ENCODE measurements around the gene CFTR. TPM values are rescaled to one million over a fixed set of nuclear protein-coding genes. Genes with fewer than 3 reads are reported as not detected.
A peak's percentile ranks its signal among the peaks of the same experiment; 100 is the strongest.
"Not testable (repeated sequence)": the region's sequence is repeated elsewhere in the genome, so short reads cannot be mapped to it uniquely, and the experiment has no call there.

The CFTR gene
- total RNA-seq, 4 donors from 2014 or later, result 3.4 to 13.5 (median 7.1) TPM

DNA sequence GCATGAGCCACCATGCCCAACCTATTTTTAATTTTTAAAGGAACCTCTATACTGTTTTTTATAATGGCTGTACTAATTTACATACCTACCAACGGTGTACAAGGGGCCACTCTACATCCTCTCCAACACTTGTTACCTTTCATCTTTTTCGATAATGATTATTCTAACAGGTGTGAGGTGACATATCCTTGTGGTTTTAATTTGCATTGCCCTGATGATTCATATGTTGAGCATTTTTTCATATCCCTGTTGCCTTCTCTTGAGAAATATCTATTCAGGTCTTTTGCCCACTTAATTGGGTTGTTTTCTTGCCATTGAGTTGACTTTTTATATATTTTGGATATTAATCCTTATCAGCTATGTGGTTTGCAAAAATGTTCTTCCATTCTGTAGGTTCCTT is 226.4 kb downstream of the CFTR start:
- DNase-seq (ENCODE audit: low spot score in 2 of 2), result no peak
- H3K36me3 ChIP-seq, result no peaks in the 10 kb centered on the region
- no peak overlapping the region for H3K27ac ChIP-seq
- no peak for TF ChIP-seq POLR2A (IDR thresholded peaks at IDR 0.05)
- TF ChIP-seq, protein P1, sequence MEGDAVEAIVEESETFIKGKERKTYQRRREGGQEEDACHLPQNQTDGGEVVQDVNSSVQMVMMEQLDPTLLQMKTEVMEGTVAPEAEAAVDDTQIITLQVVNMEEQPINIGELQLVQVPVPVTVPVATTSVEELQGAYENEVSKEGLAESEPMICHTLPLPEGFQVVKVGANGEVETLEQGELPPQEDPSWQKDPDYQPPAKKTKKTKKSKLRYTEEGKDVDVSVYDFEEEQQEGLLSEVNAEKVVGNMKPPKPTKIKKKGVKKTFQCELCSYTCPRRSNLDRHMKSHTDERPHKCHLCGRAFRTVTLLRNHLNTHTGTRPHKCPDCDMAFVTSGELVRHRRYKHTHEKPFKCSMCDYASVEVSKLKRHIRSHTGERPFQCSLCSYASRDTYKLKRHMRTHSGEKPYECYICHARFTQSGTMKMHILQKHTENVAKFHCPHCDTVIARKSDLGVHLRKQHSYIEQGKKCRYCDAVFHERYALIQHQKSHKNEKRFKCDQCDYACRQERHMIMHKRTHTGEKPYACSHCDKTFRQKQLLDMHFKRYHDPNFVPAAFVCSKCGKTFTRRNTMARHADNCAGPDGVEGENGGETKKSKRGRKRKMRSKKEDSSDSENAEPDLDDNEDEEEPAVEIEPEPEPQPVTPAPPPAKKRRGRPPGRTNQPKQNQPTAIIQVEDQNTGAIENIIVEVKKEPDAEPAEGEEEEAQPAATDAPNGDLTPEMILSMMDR (IDR thresholded peaks at IDR 0.05), result no peak
- no peak for TF ChIP-seq EP300 (IDR thresholded peaks at IDR 0.05)
- TF ChIP-seq POLR2AphosphoS5 (IDR thresholded peaks at IDR 0.05), result no peak
- no peaks in the 10 kb centered on the region for H3K4me1 ChIP-seq
- H3K27me3 ChIP-seq, result no peaks in the 10 kb centered on the region
- WGBS, result 74% methylated on average over 2 of the region's 2 CpGs
- no peak overlapping the region for H3K4me3 ChIP-seq
- peaks cover 3% of the 10 kb centered on the region for H3K9me3 ChIP-seq

GRCh38 chr7:117707080-117707479 is 227.3 kb downstream of the CFTR start:
- H3K27me3 ChIP-seq, result no peaks in the 10 kb centered on the region
- no peak for DNase-seq (ENCODE audit: low spot score in 2 of 2)

GRCh38 chr7:117708173-117708572 is 228.3 kb downstream of the CFTR start:
- not testable (repeated sequence) for DNase-seq (ENCODE audit: low spot score in 2 of 2); H3K27ac ChIP-seq; H3K27me3 ChIP-seq; H3K4me1 ChIP-seq; H3K36me3 ChIP-seq; H3K9me3 ChIP-seq; H3K4me3 ChIP-seq
- WGBS, result 96% methylated on average over 4 of the region's 4 CpGs

More at GRCh38 chr7:117707080-117707479, 227.3 kb downstream of the CFTR start:
- H3K36me3 ChIP-seq, result no peaks in the 10 kb centered on the region
- no peak for TF ChIP-seq EP300 (IDR thresholded peaks at IDR 0.05)
- no peak for TF ChIP-seq POLR2AphosphoS5 (IDR thresholded peaks at IDR 0.05)
- TF ChIP-seq, protein P1 (IDR thresholded peaks at IDR 0.05), result no peak
- TF ChIP-seq POLR2A (IDR thresholded peaks at IDR 0.05), result no peak
- no peak overlapping the region for H3K4me3 ChIP-seq
- H3K27ac ChIP-seq, result no peak overlapping the region
- H3K4me1 ChIP-seq, result no peaks in the 10 kb centered on the region
- H3K9me3 ChIP-seq, result peaks cover 3% of the 10 kb centered on the region

- Histone ChIP-seq H3K27me3 (no peaks in the 10 kb centered on the region), H3K27ac (no peak overlapping the region), H3K36me3 (no peaks in the 10 kb centered on the region), H3K4me1 (no peaks in the 10 kb centered on the region), H3K4me3 (no peak overlapping the region), H3K9me3 (no peaks in the 10 kb centered on the region)
- WGBS, result 95% methylated on average over 1 of the region's 1 CpG
- DNase-seq (ENCODE audit: low spot score in 2 of 2), result no peak
- TF ChIP-seq, protein P1 (IDR thresholded peaks at IDR 0.05), result no peak
Measured at GRCh38 chr7:117711556-117711955, 231.7 kb downstream of the CFTR start.

GRCh38 chr7:117715784-117716445 is 236.1 kb downstream of the CFTR start:
- WGBS, result 73% methylated on average over 3 of the region's 3 CpGs
- H3K4me3 ChIP-seq, result no peak overlapping the region
- no peak overlapping the region for H3K27ac ChIP-seq
- H3K36me3 ChIP-seq, result no peaks in the 10 kb centered on the region
- TF ChIP-seq POLR2AphosphoS5 (IDR thresholded peaks at IDR 0.05), result no peak
- TF ChIP-seq POLR2A (IDR thresholded peaks at IDR 0.05), result no peak
- no peak for TF ChIP-seq EP300 (IDR thresholded peaks at IDR 0.05)
- TF ChIP-seq, protein P1 (IDR thresholded peaks at IDR 0.05), result peak in 1 of 2 donors; percentile 22
- H3K4me1 ChIP-seq, result no peaks in the 10 kb centered on the region
- DNase-seq (ENCODE audit: low spot score in 2 of 2), result no peak
- no peaks in the 10 kb centered on the region for H3K27me3 ChIP-seq
- no peaks in the 10 kb centered on the region for H3K9me3 ChIP-seq
